Neural progenitor cell (in vitro differentiated cells): ENCODE results near the gene ZBTB24. TPM values are rescaled to one million over a fixed set of nuclear protein-coding genes. Genes with fewer than 3 reads are reported as not detected.

Source experiments
- DNase-seq: peaks from one replicate; pipeline ENCODE4 v3.0.0-alpha.2; 2016; ENCODE audit warnings: low spot score
- H2AFZ ChIP-seq: fragments of 200-600 bp; sonication (generic); replicated peaks from 2 replicates; pipeline ENCODE4 v1.6.1; 2016; ENCODE audit warnings: antibody characterized with exemption
- H3F3A ChIP-seq: fragments of 200-600 bp; sonication (generic); 2 replicates; pipeline ENCODE4 v1.6.1; 2016; ENCODE audit warnings: antibody characterized with exemption, low read depth
- H3K27ac ChIP-seq: fragments of 200-600 bp; sonication (generic); 2 replicates; pipeline ENCODE4 v1.5.1; 2016; ENCODE audit warnings: mild to moderate bottlenecking
- H3K27me3 ChIP-seq: fragments of 200-600 bp; sonication (generic); 2 replicates; pipeline ENCODE4 v1.6.1; 2016; ENCODE audit warnings: mild to moderate bottlenecking, moderate library complexity
- H3K36me3 ChIP-seq: fragments of 200-600 bp; sonication (generic); 2 replicates; pipeline ENCODE4 v1.5.1; 2016
- H3K4me1 ChIP-seq: fragments of 200-600 bp; sonication (generic); 2 replicates; pipeline ENCODE4 v1.6.1; 2016; ENCODE audit warnings: mixed run types
- H3K4me2 ChIP-seq: fragments of 200-600 bp; sonication (generic); 2 replicates; pipeline ENCODE4 v1.6.1; 2016
- H3K4me3 ChIP-seq: fragments of 200-600 bp; sonication (generic); 2 replicates; pipeline ENCODE4 v1.5.1; 2016
- H3K79me2 ChIP-seq: fragments of 200-600 bp; sonication (generic); 2 replicates; pipeline ENCODE4 v1.6.1; 2016; ENCODE audit warnings: low read depth
- H3K9ac ChIP-seq: fragments of 200-600 bp; sonication (generic); 2 replicates; pipeline ENCODE4 v1.6.1; 2016
- H3K9me3 ChIP-seq: fragments of 200-600 bp; sonication (generic); 2 replicates; pipeline ENCODE4 v1.5.1; 2016; ENCODE audit warnings: low read depth
- H4K20me1 ChIP-seq: fragments of 200-600 bp; sonication (generic); 2 replicates; pipeline ENCODE4 v1.6.1; 2016; ENCODE audit warnings: low read depth
- H3K27ac Mint-ChIP-seq: 3 replicates; pipeline ENCODE4 v1.8.0; 2021; ENCODE audit warnings: mixed read lengths
- H3K27me3 Mint-ChIP-seq: 2 replicates; pipeline ENCODE4 v1.8.0; 2022; ENCODE audit warnings: low read depth, mild to moderate bottlenecking, inconsistent platforms, moderate library complexity, mixed read lengths; ENCODE audit not compliant: insufficient read depth
- H3K36me3 Mint-ChIP-seq: 3 replicates; pipeline ENCODE4 v1.8.0; 2021; ENCODE audit warnings: mixed read lengths
- H3K4me1 Mint-ChIP-seq: 3 replicates; pipeline ENCODE4 v1.8.0; 2021; ENCODE audit warnings: mixed read lengths
- H3K4me3 Mint-ChIP-seq: 3 replicates; pipeline ENCODE4 v1.8.0; 2021; ENCODE audit warnings: mild to moderate bottlenecking, moderate library complexity, mixed read lengths
- H3K9me3 Mint-ChIP-seq: 3 replicates; pipeline ENCODE4 v1.8.0; 2020; ENCODE audit warnings: mixed read lengths
- CTCF ChIP-seq: fragments of 200-600 bp; sonication (generic); IDR thresholded peaks from 2 replicates; pipeline ENCODE4 v1.5.1; 2017; ENCODE audit warnings: antibody characterized with exemption, mild to moderate bottlenecking
- EZH2 ChIP-seq: fragments of 200-600 bp; sonication (generic); IDR thresholded peaks from 2 replicates; pipeline ENCODE4 v1.6.1; 2017; ENCODE audit warnings: antibody characterized with exemption, mild to moderate bottlenecking, moderate library complexity
- EZH2phosphoT487 ChIP-seq: fragments of 200-600 bp; sonication (generic); IDR thresholded peaks from 2 replicates; pipeline ENCODE4 v1.6.1; 2017; ENCODE audit warnings: antibody characterized with exemption
- total RNA-seq: library from RNA; depleted of rRNA; stranded (reverse); fragments of >200 nt; gene quantifications from 2 replicates; pipeline ENCODE4 v1.2.3, GENCODE V29; 2015; ENCODE audit warnings: low replicate concordance

The ZBTB24 gene
- total RNA-seq, 1 donor from 2014 or later, result 17.3 TPM

- TF ChIP-seq EZH2phosphoT487 (no peak), CTCF (no peak), EZH2 (no peak)
- Mint-ChIP-seq H3K36me3 (peaks cover 55% of the 10 kb centered on the region), H3K4me1 (peaks cover 12% of the 10 kb centered on the region), H3K4me3 (no peak overlapping the region), H3K9me3 (no peaks in the 10 kb centered on the region), H3K27ac (no peak overlapping the region), H3K27me3 (peaks cover 7% of the 10 kb centered on the region)
- Histone ChIP-seq H3K27ac (no peak overlapping the region), H3F3A (no peaks in the 10 kb centered on the region), H3K36me3 (peaks cover 4% of the 10 kb centered on the region), H3K79me2 (peaks cover 35% of the 10 kb centered on the region), H3K4me2 (no peak overlapping the region), H3K9ac (no peak overlapping the region), H2AFZ (no peak overlapping the region), H3K4me1 (no peaks in the 10 kb centered on the region), H3K9me3 (no peaks in the 10 kb centered on the region), H4K20me1 (peaks cover 10% of the 10 kb centered on the region), H3K27me3 (no peaks in the 10 kb centered on the region), H3K4me3 (no peak overlapping the region)
- DNase-seq, result no peak
Observed at GRCh38 chr6:109471105-109471810, 11.8 kb downstream of the ZBTB24 start.

- DNase-seq, result no peak
- Mint-ChIP-seq H3K9me3 (no peaks in the 10 kb centered on the region), H3K4me3 (no peak overlapping the region), H3K36me3 (peaks cover 55% of the 10 kb centered on the region), H3K27me3 (peaks cover 7% of the 10 kb centered on the region), H3K4me1 (peaks cover 12% of the 10 kb centered on the region), H3K27ac (no peak overlapping the region)
- Histone ChIP-seq H2AFZ (no peak overlapping the region), H3K9me3 (no peaks in the 10 kb centered on the region), H4K20me1 (peaks cover 10% of the 10 kb centered on the region), H3K4me2 (no peak overlapping the region), H3K4me1 (no peaks in the 10 kb centered on the region), H3F3A (no peaks in the 10 kb centered on the region), H3K27me3 (no peaks in the 10 kb centered on the region), H3K36me3 (peaks cover 7% of the 10 kb centered on the region), H3K27ac (no peak overlapping the region), H3K9ac (no peak overlapping the region), H3K4me3 (no peak overlapping the region), H3K79me2 (peaks cover 31% of the 10 kb centered on the region)
- TF ChIP-seq EZH2phosphoT487 (no peak), CTCF (no peak), EZH2 (no peak)
Observed at GRCh38 chr6:109469591-109470189, 13.3 kb downstream of the ZBTB24 start.

- Mint-ChIP-seq H3K27ac (no peak overlapping the region), H3K27me3 (peaks cover 8% of the 10 kb centered on the region), H3K36me3 (peaks cover 50% of the 10 kb centered on the region), H3K4me3 (no peak overlapping the region), H3K9me3 (no peaks in the 10 kb centered on the region), H3K4me1 (peaks cover 12% of the 10 kb centered on the region)
- Histone ChIP-seq H3F3A (no peaks in the 10 kb centered on the region), H3K9ac (no peak overlapping the region), H4K20me1 (peaks cover 7% of the 10 kb centered on the region), H3K36me3 (peaks cover 15% of the 10 kb centered on the region), H3K27me3 (no peaks in the 10 kb centered on the region), H3K4me1 (no peaks in the 10 kb centered on the region), H3K9me3 (no peaks in the 10 kb centered on the region), H3K27ac (no peak overlapping the region), H2AFZ (no peak overlapping the region), H3K4me2 (no peak overlapping the region), H3K4me3 (no peak overlapping the region), H3K79me2 (peaks cover 26% of the 10 kb centered on the region)
- DNase-seq, result no peak
- no peak for TF ChIP-seq EZH2
- TF ChIP-seq CTCF, result no peak
- no peak for TF ChIP-seq EZH2phosphoT487
Observed at GRCh38 chr6:109467696-109468095, 15.3 kb downstream of the ZBTB24 start.
